Measurements from ENCODE around the gene PCSK9. TPM values are rescaled to one million over a fixed set of nuclear protein-coding genes. Genes with fewer than 3 reads are reported as not detected.

The PCSK9 gene
- total and polyA plus RNA-seq, 2 experiments from 2014 or later, result 1.3 TPM; not detected in 1

Other genes with a start within 250 kb of the PCSK9 start
- gene TTC22, start 238.2 kb upstream of the PCSK9 start, total RNA-seq, result 0.04 TPM in 1 of 2 replicates, not detected in the other
- gene TTC22, start 238.2 kb upstream of the PCSK9 start, polyA plus RNA-seq, result not detected in 2 replicates
- gene DHCR24, start 152.4 kb upstream of the PCSK9 start, total RNA-seq, result 144 and 317 TPM in 2 replicates
- 59.8 and 181 TPM in 2 replicates for gene DHCR24, start 152.4 kb upstream of the PCSK9 start, polyA plus RNA-seq
- gene TMEM61, start 58.9 kb upstream of the PCSK9 start, total RNA-seq, result not detected in 2 replicates
- gene TMEM61, start 58.9 kb upstream of the PCSK9 start, polyA plus RNA-seq, result not detected in 2 replicates
- gene BSND, start 40.6 kb upstream of the PCSK9 start, total RNA-seq, result not detected in 2 replicates
- gene BSND, start 40.6 kb upstream of the PCSK9 start, polyA plus RNA-seq, result not detected in 2 replicates
- gene USP24, start 175.8 kb downstream of the PCSK9 start, total RNA-seq, result 15.3 and 34.9 TPM in 2 replicates
- gene USP24, start 175.8 kb downstream of the PCSK9 start, polyA plus RNA-seq, result 8.0 and 12.6 TPM in 2 replicates

All from cardiac muscle cell (in vitro differentiated cells and primary cell).